Endothelial cell of umbilical vein (primary cell): ENCODE data around the gene FZD2. TPM values are rescaled to one million over a fixed set of nuclear protein-coding genes. Genes with fewer than 3 reads are reported as not detected.
A peak's percentile ranks its signal among the peaks of the same experiment; 100 is the strongest.

Experiments
- BruUV-seq: library from RNA; stranded (reverse); fragments of 400-500 nt; replicated peaks from 2 replicates; lab custom pipeline; 2021; lab: Mats Ljungman, UMichigan
- CTCF ChIA-PET: fragments of 300-600, 350-600 bp; sonication (Branson Sonifier 250); formaldehyde crosslinking; loops from one replicate; lab custom pipeline; 2021; ENCODE audit warnings: antibody characterized with exemption, inconsistent platforms; lab: Charles Lee
- POLR2A ChIA-PET: fragments of 300-600, 350-600 bp; sonication (Branson Sonifier 250); formaldehyde crosslinking; loops from one replicate; lab custom pipeline; 2021; ENCODE audit warnings: antibody characterized with exemption, inconsistent platforms; lab: Charles Lee
- DNase-seq: peaks from one replicate; pipeline ENCODE4 v3.0.0-alpha.2; 2011; ENCODE audit warnings: low read depth, low spot score
- FAIRE-seq: peaks from 2 replicates; lab custom pipeline; 2011; peaks lifted over from hg19 to GRCh38; lab: Jason Lieb, UNC
- H2AFZ ChIP-seq: 2 replicates; pipeline ENCODE4 v1.6.0; 2012; ENCODE audit warnings: low read depth, low read length, control low read depth, inconsistent platforms
- H3K27ac ChIP-seq: 2 replicates; pipeline ENCODE4 v1.5.1; 2011; ENCODE audit warnings: low read depth, mild to moderate bottlenecking, control low read depth, low read length, moderate library complexity; ENCODE audit not compliant: insufficient read depth
- H3K27me3 ChIP-seq, 2 experiments: 2 replicates each; pipeline versions ENCODE4 v1.6.0 to v1.6.1; 2011; ENCODE audit warnings: low read length in 2 of 2, mixed read lengths in 1 of 2; ENCODE audit not compliant: control insufficient read depth in 2 of 2, insufficient read depth in 2 of 2
- H3K36me3 ChIP-seq, 2 experiments: 2 replicates in 1 of 2; 3 replicates in 1 of 2; pipeline ENCODE4 v1.5.1; 2011; ENCODE audit warnings: low read length in 2 of 2, mild to moderate bottlenecking in 1 of 2, moderate library complexity in 1 of 2; ENCODE audit not compliant: control insufficient read depth in 2 of 2, insufficient read depth in 2 of 2; ENCODE audit errors: extremely low read depth in 1 of 2
- H3K4me1 ChIP-seq: 3 replicates; pipeline ENCODE4 v1.5.1; 2011; ENCODE audit warnings: mild to moderate bottlenecking, low read length; ENCODE audit not compliant: control insufficient read depth, insufficient read depth; ENCODE audit errors: extremely low read depth
- H3K4me2 ChIP-seq: 2 replicates; pipeline ENCODE4 v1.6.1; 2011; ENCODE audit warnings: low read length, control low read depth, mixed read lengths; ENCODE audit not compliant: insufficient read depth
- H3K4me3 ChIP-seq, 3 experiments: fragments of 200-600 bp in 1 of 3; sonication (generic), shearing (Covaris generic) in 1 of 3; replicated peaks in 1 of 3; 2 replicates each; pipeline ENCODE4 v1.5.1; 2011 to 2016; ENCODE audit warnings: control low read depth in 3 of 3, low read length in 3 of 3, mild to moderate bottlenecking in 2 of 3, inconsistent platforms in 1 of 3, low read depth in 1 of 3, moderate library complexity in 1 of 3; ENCODE audit not compliant: insufficient read depth in 1 of 3
- H3K79me2 ChIP-seq: 2 replicates; pipeline ENCODE4 v1.6.0; 2012; ENCODE audit warnings: low read length, inconsistent platforms; ENCODE audit not compliant: control insufficient read depth, insufficient read depth
- H3K9ac ChIP-seq: replicated peaks from 2 replicates; pipeline ENCODE3; 2011; ENCODE audit warnings: low read length, control low read depth; ENCODE audit not compliant: insufficient read depth; ENCODE audit errors: extremely low read depth
- H3K9me1 ChIP-seq: replicated peaks from 3 replicates; pipeline ENCODE4 v1.6.0; 2011; ENCODE audit warnings: mild to moderate bottlenecking, low read length; ENCODE audit not compliant: control insufficient read depth, insufficient read depth; ENCODE audit errors: extremely low read depth
- H3K9me3 ChIP-seq: replicated peaks from 2 replicates; pipeline ENCODE4 v1.5.1; 2012; ENCODE audit warnings: low read length, inconsistent platforms; ENCODE audit not compliant: control insufficient read depth, insufficient read depth
- H4K20me1 ChIP-seq: replicated peaks from 2 replicates; pipeline ENCODE3; 2011; ENCODE audit warnings: mild to moderate bottlenecking, low read length; ENCODE audit not compliant: control insufficient read depth, insufficient read depth; ENCODE audit errors: extremely low read depth
- EZH2 ChIP-seq: IDR thresholded peaks from 2 replicates; pipeline ENCODE4 v1.6.1; 2012; ENCODE audit warnings: borderline replicate concordance, low read depth, mild to moderate bottlenecking, moderate library complexity, low read length, inconsistent platforms; ENCODE audit not compliant: severe bottlenecking
- GATA2 ChIP-seq: IDR thresholded peaks from 2 replicates; pipeline ENCODE4 v1.7.0; 2011; ENCODE audit warnings: low read depth, mild to moderate bottlenecking, moderate library complexity, mixed read lengths, low read length; ENCODE audit not compliant: insufficient read length, insufficient read depth
- JUN ChIP-seq: IDR thresholded peaks from 2 replicates; pipeline ENCODE4 v1.6.1; 2011; ENCODE audit warnings: borderline replicate concordance, low read depth; ENCODE audit not compliant: insufficient read length, insufficient read depth
- POLR2A ChIP-seq: IDR thresholded peaks from 2 replicates; pipeline ENCODE4 v1.6.1; 2012; ENCODE audit warnings: low read depth, mild to moderate bottlenecking, control low read depth, low read length
- dilution Hi-C: fragments of 300-500 bp; cut with MboI; formaldehyde crosslinking; loops from one replicate; pipeline ENCODE4 v1.15.0; 2019; ENCODE audit warnings: low sequenced_read_pairs; ENCODE audit not compliant: extremely low pct_ligation_motif_present
- intact Hi-C: fragments of 100-400 bp; cut with micrococcal nuclease; formaldehyde crosslinking; loops from one replicate; pipeline ENCODE4 v1.10.0; 2022
- polyA plus RNA-seq, 4 experiments: library from polyadenylated mRNA; depleted of rRNA in 3 of 4; stranded (reverse) in 3 of 4; unstranded in 1 of 4; fragments of >200 nt; gene quantifications; 2 replicates each; pipeline versions ENCODE4 v1.2.1 to v1.2.3, GENCODE V29; 2011 to 2012; ENCODE audit warnings: missing spikeins in 1 of 4
- total RNA-seq: library from RNA; stranded (reverse); gene quantifications from 2 replicates; pipeline ENCODE4 v1.2.3, GENCODE V29; 2021

FZD2 gene
- total and polyA plus RNA-seq, 2 donors (not counting 3 experiments of a cell fraction or from before 2014, with no cell fraction given), result 5.8 to 14.0 TPM

GRCh38 chr17:44557651-44558285 lies 484 bp downstream of the FZD2 start:
- FAIRE-seq (peak; percentile 8), DNase-seq (peak; percentile 60)
- intact Hi-C loops (loop anchor here (1.0 to 2.0 kb wide), 2 partner anchors 10 to 21 kb away; no protein-coding TSS in a partner anchor), dilution Hi-C loops (no loop called here)
- peak overlapping the region in 1 of 3 experiments; percentile 44 for H3K4me3 ChIP-seq
- no peaks in the 10 kb centered on the region for H3K79me2 ChIP-seq
- ChIA-PET CTCF (interaction anchor here (0.8 to 2.2 kb wide), 11 partner anchors 9 to 578 kb away, joined by 3 to 12 read pairs (median 3); partner anchors contain the start of genes ACBD4 and GPATCH8), POLR2A (interaction anchor here (0.6 to 1.0 kb wide), 2 partner anchors 21 to 616 kb away, joined by 3 to 6 read pairs; no protein-coding TSS in a partner anchor)
- H3K4me2 ChIP-seq, result no peak overlapping the region
- peaks cover 27 to 38% of the 10 kb centered on the region in 2 experiments for H3K27me3 ChIP-seq
- no peaks in the 10 kb centered on the region for H4K20me1 ChIP-seq
- no peaks in the 10 kb centered on the region for H3K9me1 ChIP-seq
- peak overlapping the region; percentile 2 for H2AFZ ChIP-seq
- BruUV-seq, result no TSS peak
- TF ChIP-seq GATA2 (no peak), JUN (no peak), POLR2A (no peak)
- no peak overlapping the region for H3K9ac ChIP-seq
- H3K27ac ChIP-seq, result no peak overlapping the region
- H3K9me3 ChIP-seq, result no peaks in the 10 kb centered on the region
- H3K36me3 ChIP-seq, result no peaks in the 10 kb centered on the region
- peaks cover 7% of the 10 kb centered on the region for H3K4me1 ChIP-seq

GRCh38 chr17:44558334-44558709 lies 1.0 kb downstream of the FZD2 start:
- Histone ChIP-seq H3K9ac (no peak overlapping the region), H4K20me1 (no peaks in the 10 kb centered on the region), H3K9me3 (no peaks in the 10 kb centered on the region), H3K9me1 (no peaks in the 10 kb centered on the region), H3K79me2 (no peaks in the 10 kb centered on the region), H3K4me3 (peak overlapping the region in 1 of 3 experiments; percentile 44), H2AFZ (no peak overlapping the region), H3K27ac (no peak overlapping the region), H3K4me2 (no peak overlapping the region), H3K4me1 (peaks cover 7% of the 10 kb centered on the region), H3K36me3 (no peaks in the 10 kb centered on the region), H3K27me3 (peaks cover 27 to 38% of the 10 kb centered on the region in 2 experiments)
- ChIA-PET CTCF (interaction anchor here (0.8 to 2.2 kb wide), 5 partner anchors 9 to 55 kb away, joined by 3 to 11 read pairs (median 3); partner anchors contain the start of gene GPATCH8), POLR2A (interaction anchor here (0.6 kb wide), 1 partner anchor 615 kb away, joined by 3 read pairs; no protein-coding TSS in a partner anchor)
- FAIRE-seq (no peak), DNase-seq (no peak)
- dilution Hi-C loops, result no loop called here
- BruUV-seq, result no TSS peak
- TF ChIP-seq POLR2A, result no peak
- peak; percentile 91 for TF ChIP-seq EZH2
- intact Hi-C loops, result no loop called here
